ENCODE measurements around the gene FCHSD1. TPM values are rescaled to one million over a fixed set of nuclear protein-coding genes. Genes with fewer than 3 reads are reported as not detected.

Gene FCHSD1
- total and polyA plus RNA-seq, 2 of the 4 experiments (the other 2 are of a cell fraction): 33.2 to 62.1 TPM

- Histone ChIP-seq H3K4me2 (ENCODE audit: low read depth, low read length) (no peak overlapping the region), H4K8ac (ENCODE audit: low read depth in 2 of 2, low read length in 2 of 2) (no peak overlapping the region), H3K9me3 (ENCODE audit: control insufficient read depth, insufficient read depth, low read length) (no peaks in the 10 kb centered on the region), H3K9me1 (ENCODE audit: insufficient read depth, low read length) (no peaks in the 10 kb centered on the region), H2AK5ac (ENCODE audit: low read depth, low read length) (no peak overlapping the region), H2AK9ac (replicated peaks; ENCODE audit: low read depth, low read length, poor library complexity) (no peak overlapping the region), H4K20me1 (ENCODE audit: insufficient read depth, low read length) (no peaks in the 10 kb centered on the region), H2BK20ac (ENCODE audit: low read depth, low read length) (no peak overlapping the region), H3K27ac (ENCODE audit: insufficient read depth, low read length) (no peak overlapping the region), H3K56ac (ENCODE audit: extremely low read depth, insufficient read depth, low read length) (no peak overlapping the region), H3K9ac (ENCODE audit: low read depth, low read length) (no peak overlapping the region), H3K4me1 (ENCODE audit: control insufficient read depth, insufficient read depth, low read length) (no peaks in the 10 kb centered on the region), H3K4ac (ENCODE audit: low read depth, low read length) (no peak overlapping the region), H3K23ac (ENCODE audit: low read depth, low read length) (no peak overlapping the region), H3K79me1 (ENCODE audit: low read depth in 1 of 2, low read length in 2 of 2) (no peaks in the 10 kb centered on the region), H3K36me3 (ENCODE audit: control insufficient read depth, insufficient read depth, low read length) (peaks cover 20% of the 10 kb centered on the region), H3K27me3 (ENCODE audit: control insufficient read depth, insufficient read depth, low read length) (no peaks in the 10 kb centered on the region), H3K18ac (ENCODE audit: low read depth, low read length) (no peak overlapping the region), H3K4me3 (ENCODE audit: insufficient read depth, low read depth, low read length) (no peak overlapping the region), H2BK120ac (ENCODE audit: low read depth, low read length) (no peak overlapping the region), H4K5ac (ENCODE audit: low read depth, low read length) (no peak overlapping the region), H3K14ac (replicated peaks; ENCODE audit: low read depth, low read length) (no peak overlapping the region), H2BK15ac (ENCODE audit: low read depth, low read length) (no peak overlapping the region), H2AFZ (replicated peaks; ENCODE audit: low read length, poor library complexity) (no peak overlapping the region), H2BK5ac (ENCODE audit: low read depth, low read length, poor library complexity, severe bottlenecking) (no peak overlapping the region), H4K91ac (ENCODE audit: insufficient read depth, low read depth, low read length) (no peak overlapping the region)
- WGBS, 2 experiments (ENCODE audit: extremely low coverage in 2 of 2, insufficient read length in 1 of 2): 75% methylated on average over 2 of the region's 8 CpGs; no CpG with 5 or more reads in 1 of the 2 experiments
- TF ChIP-seq BHLHE40 (IDR thresholded peaks at IDR 0.05; ENCODE audit: low read depth, low read length) (0 out of 2 replicates have a peak, but pooled peaks have one; percentile 26), FOS (IDR thresholded peaks at IDR 0.05; ENCODE audit: low read depth, low read length) (no peak)
- ChIA-PET CTCF (no interaction called here), POLR2A (ENCODE audit: unreplicated experiment) (no interaction called here)
- intact Hi-C loops (cut with micrococcal nuclease): no loop called here
- dilution Hi-C loops (cut with HindIII; ENCODE audit: low sequenced_read_pairs, unreplicated experiment): no loop called here
- ATAC-seq (ENCODE audit: low read depth) (no peak), DNase-seq (peak; percentile 77)
- in situ Hi-C loops (cut with MboI; ENCODE audit: low sequenced_read_pairs): no loop called here
- BruUV-seq (replicated peaks): no TSS peak
Observed at GRCh38 chr5:141668601-141669265, 17.5 kb upstream of the FCHSD1 start.

Measured in IMR-90 (cell line).